NB4 (cell line): ENCODE data around the gene MAN1B1.

ENCODE experiments used
- CTCF ChIP-seq: IDR thresholded peaks from one replicate; pipeline ENCODE4 v1.5.1; 2012; ENCODE audit warnings: low read depth, low read length
- MYC ChIP-seq: IDR thresholded peaks from 2 replicates; pipeline ENCODE4 v1.6.1; 2011; ENCODE audit warnings: low read depth, low read length

DNA sequence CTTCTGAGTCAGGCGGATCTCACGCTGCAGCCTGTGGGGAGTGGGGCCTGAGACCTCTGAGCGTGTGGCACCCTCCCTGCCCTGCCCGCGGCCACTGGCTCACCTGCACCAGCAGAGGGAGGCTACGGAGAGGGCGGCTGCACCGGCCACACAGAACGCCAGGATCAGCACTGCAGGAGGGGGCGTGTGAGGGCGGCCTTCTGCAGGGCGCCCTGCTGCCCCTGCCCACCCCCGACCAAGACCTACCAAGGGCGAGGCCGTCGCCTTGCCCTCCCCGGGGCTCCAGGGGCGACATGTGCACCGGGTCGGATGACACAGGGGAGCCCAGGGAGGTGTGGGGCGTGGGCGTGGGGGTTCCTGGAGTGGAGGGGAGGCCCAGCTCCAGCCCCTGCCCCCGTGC is 46.2 kb upstream of the MAN1B1 start:
- TF ChIP-seq CTCF (no peak), MYC (no peak)
